Retina (tissue), 1 donor: ENCODE measurements around the gene NFKBIA.
"Not testable (repeated sequence)": the region's sequence is repeated elsewhere in the genome, so short reads cannot be mapped to it uniquely, and the experiment has no call there.

ENCODE experiments used
- DNase-seq: peaks from one replicate; pipeline ENCODE4 v3.0.0-alpha.2; 2016

NFKBIA gene

GRCh38 chr14:35389315-35389667 is 15.3 kb downstream of the NFKBIA start:
- DNase-seq = no peak

- DNase-seq = no peak
These were observed 15.8 kb downstream of the NFKBIA start for GRCh38 chr14:35388656-35389314.

- DNase-seq = no peak
These were observed 16.6 kb downstream of the NFKBIA start for GRCh38 chr14:35387713-35388579.

- DNase-seq = no peak
These were observed 17.3 kb downstream of the NFKBIA start for GRCh38 chr14:35387219-35387618.

GRCh38 chr14:35386673-35387125 is 17.9 kb downstream of the NFKBIA start:
- peak; percentile 51 for DNase-seq

- peak; percentile 90 for DNase-seq
These were observed 19.3 kb downstream of the NFKBIA start for GRCh38 chr14:35385042-35385839.

- DNase-seq = no peak
These were observed 20.0 kb downstream of the NFKBIA start for GRCh38 chr14:35384455-35385041.

- DNase-seq = no peak
These were observed 20.7 kb downstream of the NFKBIA start for GRCh38 chr14:35383569-35384454.

GRCh38 chr14:35380794-35381193 is 23.8 kb downstream of the NFKBIA start:
- no peak for DNase-seq

- DNase-seq = not testable (repeated sequence)
These were observed 25.2 kb downstream of the NFKBIA start for GRCh38 chr14:35379234-35379933.

- DNase-seq = no peak
These were observed 25.9 kb downstream of the NFKBIA start for GRCh38 chr14:35378425-35379233.

GRCh38 chr14:35375558-35376025 is 29.0 kb downstream of the NFKBIA start:
- DNase-seq = no peak

GRCh38 chr14:35374263-35374712 is 30.3 kb downstream of the NFKBIA start:
- DNase-seq = no peak

GRCh38 chr14:35373208-35373607 is 31.3 kb downstream of the NFKBIA start:
- not testable (repeated sequence) for DNase-seq

- DNase-seq = no peak
These were observed 33.6 kb downstream of the NFKBIA start for GRCh38 chr14:35370969-35371368.

GRCh38 chr14:35369701-35370191 is 34.8 kb downstream of the NFKBIA start:
- DNase-seq = no peak

- peak; percentile 46 for DNase-seq
These were observed 35.8 kb downstream of the NFKBIA start for GRCh38 chr14:35368583-35369392.

GRCh38 chr14:35368139-35368460 is 36.4 kb downstream of the NFKBIA start:
- no peak for DNase-seq

- no peak for DNase-seq
These were observed 37.5 kb downstream of the NFKBIA start for GRCh38 chr14:35367056-35367372.
